D721Med (cell line): ENCODE measurements around the gene ARPP21.

Source experiments
- DNase-seq: peaks from one replicate; pipeline ENCODE4 v3.0.0; 2011; ENCODE audit warnings: low spot score; ENCODE audit not compliant: insufficient read length
- FAIRE-seq: peaks from 2 replicates; lab custom pipeline; 2011; peaks lifted over from hg19 to GRCh38; lab: Jason Lieb, UNC
- TF ChIP-seq, protein P1 (sequence below): IDR thresholded peaks from 2 replicates; pipeline ENCODE4 v1.5.1; 2012; ENCODE audit warnings: mild to moderate bottlenecking, control low read depth; ENCODE audit not compliant: insufficient read depth; ENCODE audit errors: missing control alignments

Gene ARPP21

DNA sequence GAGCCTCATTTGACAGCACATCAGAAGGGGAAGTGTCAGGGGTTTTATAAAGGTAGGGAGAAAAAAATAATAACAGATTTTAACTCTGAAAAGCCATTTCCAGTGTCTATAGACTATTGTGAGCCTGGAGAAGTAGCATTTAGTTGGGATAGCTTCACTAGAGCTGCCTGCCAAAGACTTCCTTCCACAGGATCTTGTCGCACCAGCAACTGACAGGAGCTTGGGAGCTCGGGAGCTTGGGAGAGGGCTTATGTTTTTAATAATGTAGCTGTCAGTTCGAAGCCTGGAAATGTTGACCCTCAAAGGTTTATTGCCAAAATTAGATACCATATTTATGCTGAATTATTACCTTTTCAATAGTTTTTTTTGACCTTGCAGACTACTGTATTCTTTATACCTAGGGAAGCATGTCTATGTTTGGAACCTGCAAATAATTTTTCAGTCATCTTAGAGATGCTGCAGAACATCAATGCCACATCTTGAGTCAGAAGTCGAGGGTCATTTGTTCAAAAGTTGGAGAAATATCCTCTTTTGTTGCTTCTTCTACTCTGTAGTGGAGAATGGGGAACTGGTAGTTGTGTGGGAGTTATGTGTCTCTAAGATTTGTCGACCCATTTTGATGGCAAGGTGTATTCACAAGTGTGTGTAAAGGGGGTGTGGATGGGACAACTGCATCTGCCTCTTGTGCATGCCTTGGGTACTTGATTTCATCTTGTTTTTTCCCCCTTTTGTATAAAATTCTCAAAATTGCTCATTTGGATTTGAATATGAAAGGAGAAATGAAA lies 41.7 kb downstream of the ARPP21 start:
- no peak for FAIRE-seq

DNA sequence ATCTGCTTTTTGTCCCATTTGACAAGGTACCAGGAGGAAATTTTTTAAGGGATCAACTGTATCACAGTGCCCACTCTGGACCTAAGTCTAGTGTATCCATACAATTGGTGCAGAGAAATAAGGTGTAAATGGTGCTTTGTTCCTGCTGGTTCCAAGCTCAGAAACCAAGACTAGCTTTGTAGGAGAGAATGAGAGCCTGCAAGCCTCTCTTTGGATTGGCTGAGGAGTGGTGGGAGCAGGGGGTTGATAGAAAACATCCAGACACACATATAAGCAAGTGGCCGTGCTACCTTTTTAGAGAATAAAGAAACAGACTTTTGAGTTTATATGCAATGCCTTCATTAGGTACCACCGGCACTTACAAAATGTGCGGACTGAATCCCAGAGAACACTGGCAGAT lies 45.8 kb downstream of the ARPP21 start:
- TF ChIP-seq, protein P1, sequence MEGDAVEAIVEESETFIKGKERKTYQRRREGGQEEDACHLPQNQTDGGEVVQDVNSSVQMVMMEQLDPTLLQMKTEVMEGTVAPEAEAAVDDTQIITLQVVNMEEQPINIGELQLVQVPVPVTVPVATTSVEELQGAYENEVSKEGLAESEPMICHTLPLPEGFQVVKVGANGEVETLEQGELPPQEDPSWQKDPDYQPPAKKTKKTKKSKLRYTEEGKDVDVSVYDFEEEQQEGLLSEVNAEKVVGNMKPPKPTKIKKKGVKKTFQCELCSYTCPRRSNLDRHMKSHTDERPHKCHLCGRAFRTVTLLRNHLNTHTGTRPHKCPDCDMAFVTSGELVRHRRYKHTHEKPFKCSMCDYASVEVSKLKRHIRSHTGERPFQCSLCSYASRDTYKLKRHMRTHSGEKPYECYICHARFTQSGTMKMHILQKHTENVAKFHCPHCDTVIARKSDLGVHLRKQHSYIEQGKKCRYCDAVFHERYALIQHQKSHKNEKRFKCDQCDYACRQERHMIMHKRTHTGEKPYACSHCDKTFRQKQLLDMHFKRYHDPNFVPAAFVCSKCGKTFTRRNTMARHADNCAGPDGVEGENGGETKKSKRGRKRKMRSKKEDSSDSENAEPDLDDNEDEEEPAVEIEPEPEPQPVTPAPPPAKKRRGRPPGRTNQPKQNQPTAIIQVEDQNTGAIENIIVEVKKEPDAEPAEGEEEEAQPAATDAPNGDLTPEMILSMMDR = no peak
- FAIRE-seq (no peak), DNase-seq (no peak)

More for the DNA sequence above, 41.7 kb downstream of the ARPP21 start:
- TF ChIP-seq, protein P1 = no peak
- no peak for DNase-seq

DNA sequence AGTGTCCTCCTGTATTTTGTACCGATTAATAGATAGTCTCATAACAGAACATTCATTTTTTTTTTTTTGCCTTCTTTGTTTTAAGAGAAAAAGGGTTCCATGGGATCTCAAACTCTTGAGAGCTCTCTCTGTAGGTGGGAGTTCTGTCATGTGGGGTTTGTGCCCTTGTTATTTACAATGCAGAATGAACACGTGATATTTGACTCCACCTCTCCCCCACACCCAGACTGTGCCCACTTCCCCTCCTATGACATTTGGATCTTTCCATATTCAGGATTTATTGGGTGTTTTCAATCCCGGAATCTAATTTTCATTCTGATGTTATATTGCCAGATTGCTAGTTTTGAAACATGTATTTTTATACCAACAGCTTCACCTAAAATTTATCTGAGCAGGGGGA lies 49.5 kb downstream of the ARPP21 start:
- TF ChIP-seq, protein P1 = no peak
- no peak for FAIRE-seq
- DNase-seq = no peak

DNA sequence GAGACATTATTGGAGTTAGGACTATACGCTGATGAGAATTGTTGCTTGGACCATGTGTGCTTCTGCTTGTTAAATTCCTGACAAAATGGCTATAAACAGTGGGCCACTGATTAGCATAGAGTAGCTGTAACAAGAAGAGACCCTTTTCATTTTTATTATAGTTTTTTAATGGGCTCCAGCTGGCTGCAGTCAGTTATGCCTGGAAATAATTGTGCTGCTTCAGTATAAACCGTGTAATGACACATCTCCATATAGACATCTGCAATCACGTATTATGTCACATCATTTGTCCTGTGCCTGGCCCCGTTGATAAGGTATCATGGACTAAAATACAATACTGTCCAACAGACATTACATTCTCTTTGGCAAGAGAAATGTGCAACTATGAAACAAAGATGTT lies 50.9 kb downstream of the ARPP21 start:
- TF ChIP-seq, protein P1 = no peak
- no peak for DNase-seq
- peak; percentile 56 for FAIRE-seq

DNA sequence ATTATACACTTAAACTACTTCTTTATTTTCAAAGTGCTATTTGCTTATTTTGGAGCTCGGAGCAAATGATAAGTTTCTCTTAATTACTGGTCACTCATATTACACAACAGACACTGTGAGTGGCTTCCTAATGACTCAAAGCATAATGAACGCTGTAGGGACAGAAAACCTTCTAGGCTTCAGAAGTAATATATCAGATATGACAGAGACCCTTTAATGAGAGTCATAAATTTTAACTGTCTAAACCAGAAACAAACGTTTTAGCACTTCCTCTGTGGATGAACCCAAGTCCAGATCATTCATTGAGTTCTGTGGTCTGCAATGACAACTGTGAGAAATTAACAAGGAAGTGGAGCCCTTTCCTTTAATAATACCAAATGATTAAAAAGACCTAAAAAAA lies 66.6 kb downstream of the ARPP21 start:
- FAIRE-seq (no peak), DNase-seq (no peak)
- TF ChIP-seq, protein P1 = no peak

DNA sequence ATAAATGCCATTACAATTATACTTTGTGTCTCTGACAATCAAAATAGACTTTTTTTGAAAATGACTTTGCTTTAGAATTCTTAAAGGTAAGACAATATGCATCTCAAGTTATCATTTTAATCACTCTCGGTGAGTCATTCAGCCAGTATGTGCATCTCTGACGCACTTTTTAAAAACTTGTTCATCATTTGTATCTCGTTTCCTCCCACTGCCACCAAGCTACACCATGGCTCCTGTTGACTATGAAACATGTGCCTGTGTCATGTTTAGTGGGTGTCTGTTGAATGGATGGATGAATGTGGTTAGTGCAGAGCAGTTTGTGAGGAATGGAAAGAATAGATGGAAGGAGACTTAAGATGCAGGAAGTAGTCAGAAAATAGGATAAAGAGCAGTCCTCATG lies 68.6 kb downstream of the ARPP21 start:
- DNase-seq = no peak
- no peak for FAIRE-seq
- TF ChIP-seq, protein P1 = no peak

DNA sequence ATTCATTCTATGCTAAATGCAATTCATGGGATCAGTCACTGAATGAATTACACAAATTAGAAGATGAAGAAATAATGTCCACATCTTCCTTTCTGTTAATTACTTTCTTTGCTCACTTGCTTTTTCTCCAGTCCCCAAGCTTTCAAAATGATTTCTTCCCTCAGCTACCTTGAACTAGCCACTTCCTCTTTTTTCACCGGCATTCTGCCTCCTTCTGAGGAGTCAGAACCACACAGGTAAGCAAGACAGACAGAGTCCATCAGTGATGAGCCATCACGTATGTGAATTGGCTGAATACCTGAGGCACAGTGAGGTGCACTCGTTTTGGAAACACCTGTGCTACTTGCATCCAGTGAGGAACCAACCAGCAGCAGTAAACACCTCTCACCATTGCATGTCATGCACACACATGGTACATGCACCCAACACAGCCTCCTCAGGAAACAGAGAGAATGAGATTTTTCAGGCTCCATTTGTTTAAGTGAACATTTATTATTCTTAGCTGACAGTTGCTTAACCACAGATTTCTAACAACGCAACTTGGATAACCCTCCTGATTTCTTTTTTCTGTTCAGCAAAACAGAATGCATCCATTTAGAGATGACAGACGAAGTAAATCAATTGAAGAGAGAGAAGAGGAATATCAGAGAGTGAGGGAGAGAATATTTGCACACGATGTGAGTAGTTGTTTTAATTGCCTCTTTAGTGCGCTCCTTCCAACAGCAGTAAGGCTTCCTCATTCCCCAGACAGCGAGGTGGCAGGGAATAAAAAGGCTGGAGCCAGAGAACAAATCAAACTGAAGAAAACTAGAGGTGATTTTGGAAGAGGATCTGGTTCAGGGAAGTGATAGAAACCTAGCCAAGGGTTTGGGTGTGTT lies 69.3 kb downstream of the ARPP21 start:
- TF ChIP-seq, protein P1 = no peak
- FAIRE-seq (no peak), DNase-seq (no peak)
